Mesothelial cell of epicardium (in vitro differentiated cells): Measurements from ENCODE around the gene NSD1. TPM values are rescaled to one million over a fixed set of nuclear protein-coding genes. Genes with fewer than 3 reads are reported as not detected.

Experiments used
- DNase-seq, 2 experiments: peaks; one replicate each; pipeline ENCODE4 v3.0.0; 2021; ENCODE audit warnings: low spot score in 2 of 2; ENCODE audit not compliant: unreplicated experiment in 2 of 2
- H3K27ac Mint-ChIP-seq: 2 replicates; pipeline ENCODE4 v1.8.0; 2021; ENCODE audit warnings: mixed read lengths
- H3K27me3 Mint-ChIP-seq: 2 replicates; pipeline ENCODE4 v1.8.0; 2021; ENCODE audit warnings: low read depth, mixed read lengths
- H3K36me3 Mint-ChIP-seq: 2 replicates; pipeline ENCODE4 v1.8.0; 2021; ENCODE audit warnings: mixed read lengths
- H3K4me1 Mint-ChIP-seq: 2 replicates; pipeline ENCODE4 v1.8.0; 2021; ENCODE audit warnings: mixed read lengths
- H3K4me3 Mint-ChIP-seq: 2 replicates; pipeline ENCODE4 v1.8.0; 2021; ENCODE audit warnings: mild to moderate bottlenecking, moderate library complexity, mixed read lengths
- H3K9me3 Mint-ChIP-seq: 2 replicates; pipeline ENCODE4 v1.8.0; 2021; ENCODE audit warnings: mixed read lengths
- total RNA-seq: library from RNA; stranded (reverse); gene quantifications from 3 replicates; pipeline ENCODE4 v1.2.1, GENCODE V29; 2021
- TF ChIP-seq, protein P1 (sequence below): fragments of 200-600 bp; sonication (generic); IDR thresholded peaks from one replicate; pipeline ENCODE4 v1.5.0; 2021; ENCODE audit warnings: antibody characterized with exemption; ENCODE audit not compliant: unreplicated experiment

NSD1 gene
- total RNA-seq, 1 donor from 2014 or later = 164 TPM

DNA sequence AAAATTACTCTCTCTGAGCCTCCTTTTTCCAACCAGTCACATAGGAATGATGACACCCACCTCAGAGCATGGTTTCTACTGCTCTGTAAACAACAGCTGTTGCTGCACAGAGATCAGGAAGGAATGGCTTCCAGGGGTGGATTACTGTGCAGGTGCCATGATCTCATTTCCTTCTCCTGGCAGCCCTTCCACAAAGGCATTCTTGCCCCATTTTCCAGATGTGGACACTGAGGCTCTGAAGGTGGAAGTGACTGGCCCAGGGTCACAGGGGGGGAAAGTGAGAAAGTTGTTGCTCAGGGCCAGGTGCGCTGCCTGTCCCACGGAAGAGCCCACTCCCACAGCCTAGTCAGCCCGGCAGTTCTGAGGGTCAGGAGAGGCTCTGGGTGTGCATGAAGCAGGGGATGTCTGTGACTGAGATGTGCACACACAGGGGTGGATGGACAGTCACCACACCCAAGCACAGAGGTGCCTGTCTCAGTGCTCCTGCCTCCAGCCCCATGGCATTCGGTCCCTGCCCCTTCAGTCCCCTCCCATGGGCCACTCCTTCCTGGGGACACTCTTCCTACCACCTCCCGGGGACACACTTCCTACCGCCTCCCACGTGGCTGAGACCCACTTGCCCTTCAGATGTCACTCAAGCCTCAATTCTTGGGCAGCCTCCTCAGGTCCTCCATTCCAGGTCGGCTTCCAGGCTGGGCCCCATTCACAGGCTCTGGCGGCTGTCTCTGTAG lies 29.9 kb upstream of the NSD1 start:
- Mint-ChIP-seq H3K36me3 (no peaks in the 10 kb centered on the region), H3K9me3 (no peaks in the 10 kb centered on the region), H3K4me3 (no peak overlapping the region), H3K27me3 (peaks cover 7% of the 10 kb centered on the region), H3K27ac (no peak overlapping the region), H3K4me1 (peaks cover 1% of the 10 kb centered on the region)
- DNase-seq = no peak
- TF ChIP-seq, protein P1, sequence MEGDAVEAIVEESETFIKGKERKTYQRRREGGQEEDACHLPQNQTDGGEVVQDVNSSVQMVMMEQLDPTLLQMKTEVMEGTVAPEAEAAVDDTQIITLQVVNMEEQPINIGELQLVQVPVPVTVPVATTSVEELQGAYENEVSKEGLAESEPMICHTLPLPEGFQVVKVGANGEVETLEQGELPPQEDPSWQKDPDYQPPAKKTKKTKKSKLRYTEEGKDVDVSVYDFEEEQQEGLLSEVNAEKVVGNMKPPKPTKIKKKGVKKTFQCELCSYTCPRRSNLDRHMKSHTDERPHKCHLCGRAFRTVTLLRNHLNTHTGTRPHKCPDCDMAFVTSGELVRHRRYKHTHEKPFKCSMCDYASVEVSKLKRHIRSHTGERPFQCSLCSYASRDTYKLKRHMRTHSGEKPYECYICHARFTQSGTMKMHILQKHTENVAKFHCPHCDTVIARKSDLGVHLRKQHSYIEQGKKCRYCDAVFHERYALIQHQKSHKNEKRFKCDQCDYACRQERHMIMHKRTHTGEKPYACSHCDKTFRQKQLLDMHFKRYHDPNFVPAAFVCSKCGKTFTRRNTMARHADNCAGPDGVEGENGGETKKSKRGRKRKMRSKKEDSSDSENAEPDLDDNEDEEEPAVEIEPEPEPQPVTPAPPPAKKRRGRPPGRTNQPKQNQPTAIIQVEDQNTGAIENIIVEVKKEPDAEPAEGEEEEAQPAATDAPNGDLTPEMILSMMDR = no peak

DNA sequence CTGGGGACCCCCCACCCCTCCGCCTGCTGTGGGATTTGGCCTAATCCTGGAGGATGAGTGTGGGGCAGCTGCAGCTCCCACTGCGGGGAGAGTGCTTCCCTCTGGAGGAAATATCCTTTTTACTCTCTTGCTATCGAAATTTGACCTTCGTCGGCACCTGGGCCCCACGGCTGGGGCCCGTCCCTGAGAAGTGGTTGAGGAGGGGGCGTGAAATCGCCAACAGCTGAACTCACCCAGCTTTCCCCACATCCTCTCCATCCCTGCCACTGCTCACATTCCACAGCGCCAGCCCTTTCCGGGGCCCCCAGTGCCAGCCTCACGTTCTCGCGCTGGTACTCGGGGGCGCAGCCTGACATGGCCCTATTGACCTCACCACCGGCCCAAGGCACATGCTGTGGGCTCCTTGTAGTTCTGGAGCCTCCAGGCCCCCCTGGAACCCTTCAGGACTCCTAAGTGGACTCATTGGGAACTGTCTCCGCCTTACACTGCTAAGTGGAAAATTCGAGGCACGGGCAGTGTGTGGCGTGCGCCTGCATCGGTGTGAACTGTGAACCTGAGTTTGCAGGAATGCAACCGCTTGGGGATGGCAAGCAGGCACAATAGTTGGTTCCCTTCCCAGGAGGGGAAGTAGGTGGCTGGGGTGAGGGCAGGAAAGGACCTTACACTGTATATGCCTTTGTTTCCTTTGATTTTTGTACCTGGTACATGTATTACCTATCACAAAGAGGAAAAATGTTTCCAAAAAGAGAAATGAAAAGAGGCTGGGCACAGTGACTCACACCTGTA lies 27.7 kb upstream of the NSD1 start:
- H3K9me3 Mint-ChIP-seq = no peaks in the 10 kb centered on the region
- DNase-seq = no peak

DNA sequence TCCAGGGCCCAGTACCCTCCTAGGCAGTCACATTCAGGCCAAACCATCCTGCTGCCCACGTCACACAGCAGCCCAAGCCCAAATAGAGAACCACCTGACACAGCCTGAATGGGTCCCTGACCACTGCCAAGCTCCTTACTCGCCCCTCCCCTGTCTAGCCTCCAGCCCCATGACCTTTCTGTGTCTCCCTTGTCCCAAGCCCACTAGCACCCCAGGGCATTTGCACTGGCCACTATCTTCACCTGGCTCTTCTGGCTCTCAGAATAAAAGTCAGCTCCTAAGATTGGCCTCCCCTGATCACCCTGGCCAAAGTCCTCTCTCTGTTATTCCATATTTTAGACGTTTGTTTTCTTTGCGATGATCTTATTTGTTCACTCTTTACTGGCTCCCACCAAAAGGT lies 26.4 kb upstream of the NSD1 start:
- DNase-seq = no peak
- Mint-ChIP-seq H3K27ac (no peak overlapping the region), H3K4me3 (no peak overlapping the region)

More for the DNA sequence above, 27.7 kb upstream of the NSD1 start:
- Mint-ChIP-seq H3K4me3 (no peak overlapping the region), H3K27me3 (no peaks in the 10 kb centered on the region), H3K27ac (no peak overlapping the region), H3K4me1 (peaks cover 2% of the 10 kb centered on the region), H3K36me3 (no peaks in the 10 kb centered on the region)
- TF ChIP-seq, protein P1 = no peak

DNA sequence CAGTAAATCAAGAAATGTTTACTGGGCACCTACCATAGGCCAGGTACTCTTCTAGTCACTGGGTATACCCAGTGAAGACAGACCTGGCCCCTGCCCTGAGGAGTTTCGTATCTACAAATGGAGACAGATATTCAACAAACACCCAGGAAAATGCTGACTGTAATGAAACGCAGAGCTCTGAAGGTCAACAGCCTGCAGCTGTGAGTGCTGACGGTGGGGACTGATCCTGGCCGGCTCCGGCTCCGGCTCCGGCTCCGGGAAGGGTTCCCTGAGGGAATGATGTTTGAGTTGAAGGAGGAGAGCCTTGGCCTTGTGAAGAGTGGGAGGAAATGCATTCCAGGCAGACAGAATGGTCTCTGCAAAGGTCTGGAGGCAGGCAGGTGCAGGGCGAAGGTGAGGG lies 23.8 kb upstream of the NSD1 start:
- Mint-ChIP-seq H3K4me1 (peaks cover 2% of the 10 kb centered on the region), H3K27me3 (no peaks in the 10 kb centered on the region), H3K36me3 (no peaks in the 10 kb centered on the region), H3K27ac (no peak overlapping the region), H3K9me3 (no peaks in the 10 kb centered on the region), H3K4me3 (no peak overlapping the region)
- TF ChIP-seq, protein P1 = no peak
- no peak for DNase-seq

More for the DNA sequence above, 26.4 kb upstream of the NSD1 start:
- TF ChIP-seq, protein P1 = no peak
- no peaks in the 10 kb centered on the region for H3K36me3 Mint-ChIP-seq
- no peaks in the 10 kb centered on the region for H3K9me3 Mint-ChIP-seq
- H3K27me3 Mint-ChIP-seq = no peaks in the 10 kb centered on the region
- H3K4me1 Mint-ChIP-seq = peaks cover 2% of the 10 kb centered on the region

DNA sequence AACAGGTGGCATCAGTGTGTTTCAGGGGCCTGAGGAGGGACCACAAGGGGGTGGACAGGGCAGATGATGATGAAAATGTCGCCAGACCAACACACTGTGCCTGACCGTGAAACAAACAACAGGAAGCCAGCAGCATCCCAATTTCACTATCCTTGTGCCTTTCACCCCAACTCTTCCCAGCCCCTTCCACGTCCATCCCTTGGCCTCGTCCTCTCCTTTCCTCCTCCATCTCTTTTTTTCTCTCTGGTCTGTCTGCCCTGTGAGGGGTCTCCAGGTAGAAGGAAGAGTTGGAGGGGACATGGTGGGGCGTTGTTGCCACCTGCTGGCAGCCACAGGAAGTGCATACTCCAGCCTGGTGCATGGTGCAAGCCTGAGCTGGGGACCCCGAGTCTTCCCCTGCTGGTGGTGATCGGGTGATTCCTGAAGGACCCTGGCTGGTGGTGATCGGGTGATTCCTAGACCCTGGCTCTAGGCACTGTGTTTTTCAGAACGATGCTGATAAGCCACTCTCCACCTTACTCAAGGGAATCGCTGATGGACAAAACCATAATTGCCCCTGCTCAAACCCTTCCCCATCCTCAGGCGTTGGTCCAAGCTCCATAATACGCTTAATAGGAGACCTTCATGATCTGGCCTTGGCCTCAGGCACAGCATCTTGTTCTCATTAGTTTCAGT lies 21.7 kb upstream of the NSD1 start:
- Mint-ChIP-seq H3K27ac (no peak overlapping the region), H3K36me3 (no peaks in the 10 kb centered on the region), H3K4me3 (no peak overlapping the region), H3K4me1 (peaks cover 2% of the 10 kb centered on the region), H3K9me3 (no peaks in the 10 kb centered on the region), H3K27me3 (no peaks in the 10 kb centered on the region)
- TF ChIP-seq, protein P1 = peak; percentile 91
- peak; percentile 48 to 84 for DNase-seq
